Erythroblast (primary cell): Measurements from ENCODE around the gene PVR.

Experiments
- GATA1 ChIP-seq: IDR thresholded peaks from 2 replicates; pipeline ENCODE4 v1.6.1; 2011; ENCODE audit warnings: low read depth, mild to moderate bottlenecking, control low read depth, low read length, moderate library complexity
- POLR2A ChIP-seq: IDR thresholded peaks from 2 replicates; pipeline ENCODE4 v1.6.1; 2011; ENCODE audit warnings: mild to moderate bottlenecking, low read length

DNA sequence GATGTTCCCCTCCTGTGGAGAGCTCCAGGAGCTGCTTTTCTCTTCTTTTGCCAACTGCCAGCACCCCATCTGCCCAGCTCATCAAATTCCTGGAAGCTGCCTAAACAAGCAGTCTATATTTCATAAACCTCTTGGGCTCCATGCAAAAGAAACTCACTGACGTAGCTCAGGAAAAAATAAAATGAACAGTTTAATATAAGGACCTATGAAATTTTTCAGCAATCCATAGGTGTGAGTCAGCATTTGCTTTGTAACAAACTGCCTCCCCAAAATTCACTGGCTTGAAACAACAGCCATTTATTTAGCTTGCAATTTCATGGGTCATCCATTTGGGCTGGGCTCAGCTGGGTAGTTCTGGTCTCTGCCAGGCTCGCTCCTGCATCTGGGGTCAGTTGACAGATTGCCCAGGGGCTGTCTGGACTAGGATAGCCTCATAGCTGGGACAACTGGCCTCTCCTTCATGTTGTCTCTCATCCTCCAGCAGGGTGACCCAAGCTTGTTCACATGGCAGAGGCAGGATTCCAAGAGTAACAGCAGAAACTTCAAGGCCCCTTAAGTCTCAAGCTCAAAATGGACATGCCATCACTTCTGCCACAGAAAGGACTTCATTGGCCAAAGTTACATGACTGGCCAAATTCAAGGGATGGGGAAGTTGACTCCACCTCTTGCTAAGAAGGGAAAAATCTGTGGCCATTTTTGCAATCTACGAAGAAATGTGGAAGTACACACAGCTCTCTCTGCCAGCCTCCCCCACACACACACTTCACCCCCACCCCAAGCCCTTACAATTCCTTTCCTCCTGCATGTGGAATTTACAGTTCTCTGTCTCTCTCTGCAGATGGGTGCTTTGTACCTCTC is 7.9 kb upstream of the PVR start:
- TF ChIP-seq POLR2A (no peak), GATA1 (no peak)
